ENCODE results near the gene DUS3L. TPM values are rescaled to one million over a fixed set of nuclear protein-coding genes. Genes with fewer than 3 reads are reported as not detected.

Gene DUS3L
- total RNA-seq, 1 experiment from 2014 or later, result 67.0 TPM

- Histone ChIP-seq H3K79me2 (ENCODE audit: insufficient read depth, low read length) (no peaks in the 10 kb centered on the region), H4K8ac (replicated peaks; ENCODE audit: insufficient read length, low read depth, low read length) (no peak overlapping the region), H3K27ac (ENCODE audit: insufficient read length, low read depth, low read length) (no peak overlapping the region), H2BK12ac (ENCODE audit: insufficient read length, low read depth, low read length) (no peak overlapping the region), H3K56ac (ENCODE audit: insufficient read length, low read depth, low read length) (no peak overlapping the region), H4K20me1 (ENCODE audit: control insufficient read depth, insufficient read depth, insufficient read length) (no peaks in the 10 kb centered on the region), H3K4me2 (ENCODE audit: insufficient read depth, insufficient read length, low read length) (no peak overlapping the region), H4K5ac (ENCODE audit: insufficient read length, low read depth, low read length) (no peak overlapping the region), H2BK120ac (ENCODE audit: low read depth, low read length, poor library complexity, severe bottlenecking) (no peak overlapping the region), H2BK5ac (ENCODE audit: insufficient read length, low read length) (no peak overlapping the region), H3K14ac (ENCODE audit: insufficient read depth, low read length) (no peak overlapping the region), H2BK15ac (ENCODE audit: low read depth, low read length) (no peak overlapping the region), H3K4ac (ENCODE audit: low read depth, low read length) (no peak overlapping the region), H3K23me2 (ENCODE audit: insufficient read length, low read depth, low read length, poor library complexity, severe bottlenecking) (peaks cover 6% of the 10 kb centered on the region), H2BK20ac (ENCODE audit: low read depth, low read length, poor library complexity, severe bottlenecking) (no peak overlapping the region), H3T11ph (ENCODE audit: low read length) (no peak overlapping the region), H3K9ac (ENCODE audit: extremely low read depth, insufficient read length, low read length) (no peak overlapping the region), H2AK5ac (ENCODE audit: insufficient read length, low read length) (no peak overlapping the region), H3K18ac (ENCODE audit: insufficient read length, low read depth, low read length) (no peak overlapping the region), H3K23ac (ENCODE audit: insufficient read length, low read depth, low read length) (no peak overlapping the region), H2AFZ (ENCODE audit: low read length) (no peak overlapping the region), H4K91ac (ENCODE audit: insufficient read length, low read depth, low read length) (no peak overlapping the region), H3K79me1 (ENCODE audit: insufficient read depth, low read depth, low read length, poor library complexity, severe bottlenecking) (no peaks in the 10 kb centered on the region), H3K9me3 (ENCODE audit: control insufficient read depth, low read depth, low read length) (no peaks in the 10 kb centered on the region), H3K4me1 (ENCODE audit: insufficient read depth, low read length) (no peaks in the 10 kb centered on the region), H3K27me3 (ENCODE audit: insufficient read depth, low read length) (no peaks in the 10 kb centered on the region; the same call in 1 of the 2 replicates)
- H3K27ac Mint-ChIP-seq, result no peak overlapping the region
- H3K9me3 Mint-ChIP-seq, result no peaks in the 10 kb centered on the region; a peak in 1 of 5 replicates
- peaks cover 24% of the 10 kb centered on the region for H3K27me3 Mint-ChIP-seq (ENCODE audit: low read depth)
- H3K36me3 Mint-ChIP-seq (ENCODE audit: insufficient read depth in 1 of 3, low read depth in 3 of 3), result no peaks in the 10 kb centered on the region
- no peak for TF ChIP-seq CTCF (conservative IDR thresholded peaks at IDR 0.05)
- no peak for DNase-seq
- no CpG with 5 or more reads among the region's 21 CpGs for WGBS (ENCODE audit: extremely low coverage, insufficient read length, low lambda C conversion rate)
- no peak overlapping the region; a peak in 1 of 5 replicates for H3K4me3 Mint-ChIP-seq
- peaks cover 12 to 22% of the 10 kb centered on the region in 2 experiments for H3K4me1 Mint-ChIP-seq
Observed at GRCh38 chr19:5808120-5808816, 17.3 kb upstream of the DUS3L start.
